Endothelial cell of umbilical vein (primary cell): ENCODE data around the gene EGFL6. TPM values are rescaled to one million over a fixed set of nuclear protein-coding genes. Genes with fewer than 3 reads are reported as not detected.

ENCODE experiments used
- BruUV-seq: library from RNA; stranded (reverse); fragments of 400-500 nt; replicated peaks from 2 replicates; lab custom pipeline; 2021; lab: Mats Ljungman, UMichigan
- CTCF ChIA-PET: fragments of 300-600, 350-600 bp; sonication (Branson Sonifier 250); formaldehyde crosslinking; loops from one replicate; lab custom pipeline; 2021; ENCODE audit warnings: antibody characterized with exemption, inconsistent platforms; lab: Charles Lee
- POLR2A ChIA-PET: fragments of 300-600, 350-600 bp; sonication (Branson Sonifier 250); formaldehyde crosslinking; loops from one replicate; lab custom pipeline; 2021; ENCODE audit warnings: antibody characterized with exemption, inconsistent platforms; lab: Charles Lee
- DNase-seq: peaks from one replicate; pipeline ENCODE4 v3.0.0-alpha.2; 2011; ENCODE audit warnings: low read depth, low spot score
- FAIRE-seq: peaks from 2 replicates; lab custom pipeline; 2011; peaks lifted over from hg19 to GRCh38; lab: Jason Lieb, UNC
- H2AFZ ChIP-seq: 2 replicates; pipeline ENCODE4 v1.6.0; 2012; ENCODE audit warnings: low read depth, low read length, control low read depth, inconsistent platforms
- H3K27ac ChIP-seq: 2 replicates; pipeline ENCODE4 v1.5.1; 2011; ENCODE audit warnings: low read depth, mild to moderate bottlenecking, control low read depth, low read length, moderate library complexity; ENCODE audit not compliant: insufficient read depth
- H3K27me3 ChIP-seq, 2 experiments: 2 replicates each; pipeline versions ENCODE4 v1.6.0 to v1.6.1; 2011; ENCODE audit warnings: low read length in 2 of 2, mixed read lengths in 1 of 2; ENCODE audit not compliant: control insufficient read depth in 2 of 2, insufficient read depth in 2 of 2
- H3K36me3 ChIP-seq, 2 experiments: 2 replicates in 1 of 2; 3 replicates in 1 of 2; pipeline ENCODE4 v1.5.1; 2011; ENCODE audit warnings: low read length in 2 of 2, mild to moderate bottlenecking in 1 of 2, moderate library complexity in 1 of 2; ENCODE audit not compliant: control insufficient read depth in 2 of 2, insufficient read depth in 2 of 2; ENCODE audit errors: extremely low read depth in 1 of 2
- H3K4me1 ChIP-seq: 3 replicates; pipeline ENCODE4 v1.5.1; 2011; ENCODE audit warnings: mild to moderate bottlenecking, low read length; ENCODE audit not compliant: control insufficient read depth, insufficient read depth; ENCODE audit errors: extremely low read depth
- H3K4me2 ChIP-seq: 2 replicates; pipeline ENCODE4 v1.6.1; 2011; ENCODE audit warnings: low read length, control low read depth, mixed read lengths; ENCODE audit not compliant: insufficient read depth
- H3K4me3 ChIP-seq, 3 experiments: fragments of 200-600 bp in 1 of 3; sonication (generic), shearing (Covaris generic) in 1 of 3; replicated peaks in 1 of 3; 2 replicates each; pipeline ENCODE4 v1.5.1; 2011 to 2016; ENCODE audit warnings: control low read depth in 3 of 3, low read length in 3 of 3, mild to moderate bottlenecking in 2 of 3, inconsistent platforms in 1 of 3, low read depth in 1 of 3, moderate library complexity in 1 of 3; ENCODE audit not compliant: insufficient read depth in 1 of 3
- H3K79me2 ChIP-seq: 2 replicates; pipeline ENCODE4 v1.6.0; 2012; ENCODE audit warnings: low read length, inconsistent platforms; ENCODE audit not compliant: control insufficient read depth, insufficient read depth
- H3K9ac ChIP-seq: replicated peaks from 2 replicates; pipeline ENCODE3; 2011; ENCODE audit warnings: low read length, control low read depth; ENCODE audit not compliant: insufficient read depth; ENCODE audit errors: extremely low read depth
- H3K9me1 ChIP-seq: replicated peaks from 3 replicates; pipeline ENCODE4 v1.6.0; 2011; ENCODE audit warnings: mild to moderate bottlenecking, low read length; ENCODE audit not compliant: control insufficient read depth, insufficient read depth; ENCODE audit errors: extremely low read depth
- H3K9me3 ChIP-seq: replicated peaks from 2 replicates; pipeline ENCODE4 v1.5.1; 2012; ENCODE audit warnings: low read length, inconsistent platforms; ENCODE audit not compliant: control insufficient read depth, insufficient read depth
- H4K20me1 ChIP-seq: replicated peaks from 2 replicates; pipeline ENCODE3; 2011; ENCODE audit warnings: mild to moderate bottlenecking, low read length; ENCODE audit not compliant: control insufficient read depth, insufficient read depth; ENCODE audit errors: extremely low read depth
- EZH2 ChIP-seq: IDR thresholded peaks from 2 replicates; pipeline ENCODE4 v1.6.1; 2012; ENCODE audit warnings: borderline replicate concordance, low read depth, mild to moderate bottlenecking, moderate library complexity, low read length, inconsistent platforms; ENCODE audit not compliant: severe bottlenecking
- FOS ChIP-seq: IDR thresholded peaks from 2 replicates; pipeline ENCODE4 v1.6.1; 2011; ENCODE audit warnings: mild to moderate bottlenecking, low read length, moderate library complexity, borderline replicate concordance; ENCODE audit not compliant: insufficient read depth
- GATA2 ChIP-seq: IDR thresholded peaks from 2 replicates; pipeline ENCODE4 v1.7.0; 2011; ENCODE audit warnings: low read depth, mild to moderate bottlenecking, moderate library complexity, mixed read lengths, low read length; ENCODE audit not compliant: insufficient read length, insufficient read depth
- JUN ChIP-seq: IDR thresholded peaks from 2 replicates; pipeline ENCODE4 v1.6.1; 2011; ENCODE audit warnings: borderline replicate concordance, low read depth; ENCODE audit not compliant: insufficient read length, insufficient read depth
- MYC ChIP-seq: IDR thresholded peaks from one replicate; pipeline ENCODE4 v1.6.1; 2011; ENCODE audit warnings: mild to moderate bottlenecking, low read depth, low read length
- POLR2A ChIP-seq: IDR thresholded peaks from 2 replicates; pipeline ENCODE4 v1.6.1; 2012; ENCODE audit warnings: low read depth, mild to moderate bottlenecking, control low read depth, low read length
- POLR2AphosphoS5 ChIP-seq: IDR thresholded peaks from 2 replicates; pipeline ENCODE4 v1.6.1; 2012; ENCODE audit warnings: low read depth, mild to moderate bottlenecking, control low read depth, low read length, moderate library complexity; ENCODE audit not compliant: insufficient read depth
- dilution Hi-C: fragments of 300-500 bp; cut with MboI; formaldehyde crosslinking; loops from one replicate; pipeline ENCODE4 v1.15.0; 2019; ENCODE audit warnings: low sequenced_read_pairs; ENCODE audit not compliant: extremely low pct_ligation_motif_present
- intact Hi-C: fragments of 100-400 bp; cut with micrococcal nuclease; formaldehyde crosslinking; loops from one replicate; pipeline ENCODE4 v1.10.0; 2022
- polyA plus RNA-seq, 4 experiments: library from polyadenylated mRNA; depleted of rRNA in 3 of 4; stranded (reverse) in 3 of 4; unstranded in 1 of 4; fragments of >200 nt; gene quantifications; 2 replicates each; pipeline versions ENCODE4 v1.2.1 to v1.2.3, GENCODE V29; 2011 to 2012; ENCODE audit warnings: missing spikeins in 1 of 4
- total RNA-seq: library from RNA; stranded (reverse); gene quantifications from 2 replicates; pipeline ENCODE4 v1.2.3, GENCODE V29; 2021
- TF ChIP-seq, protein P1 (sequence below), 2 donors: IDR thresholded peaks; 1 replicate in 1 of 2; 2 replicates in 1 of 2; pipeline ENCODE4 v1.5.1; 2011; ENCODE audit warnings: low read length in 2 of 2, mild to moderate bottlenecking in 2 of 2, moderate library complexity in 2 of 2, control low read depth in 1 of 2, inconsistent platforms in 1 of 2, low read depth in 1 of 2; ENCODE audit not compliant: insufficient read depth in 1 of 2; ENCODE audit errors: extremely low read depth in 1 of 2
- TF ChIP-seq, protein P2 (sequence below): IDR thresholded peaks from 2 replicates; pipeline ENCODE4 v1.6.1; 2011; ENCODE audit not compliant: insufficient read depth, insufficient read length

The EGFL6 gene
- total and polyA plus RNA-seq, 2 donors (not counting 3 experiments of a cell fraction or from before 2014, with no cell fraction given) = not detected

DNA sequence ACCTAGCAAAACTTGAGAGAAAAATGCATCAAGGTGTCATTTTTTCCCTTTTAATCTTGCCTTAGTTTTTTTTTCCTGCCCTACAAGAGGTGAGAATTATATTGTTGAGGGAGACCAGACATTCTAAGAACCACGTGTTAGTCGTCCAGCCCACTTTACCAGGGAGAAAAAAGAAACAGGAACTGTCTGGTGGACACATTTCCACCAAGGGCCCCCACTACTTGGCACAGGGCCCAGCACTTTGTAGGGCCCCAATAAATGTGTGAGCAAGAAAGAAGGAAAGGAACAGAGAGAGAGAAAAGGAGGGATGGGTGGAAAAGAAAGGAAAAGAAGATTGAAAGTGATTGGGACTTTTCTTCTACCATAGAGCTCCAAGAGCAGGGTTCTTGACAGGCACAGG lies 3.9 kb upstream of the EGFL6 start:
- no peak overlapping the region for H3K4me3 ChIP-seq
- POLR2A ChIA-PET = no interaction called here

More for the DNA sequence above, 3.9 kb upstream of the EGFL6 start:
- dilution Hi-C loops = no loop called here
- H3K36me3 ChIP-seq = no peaks in the 10 kb centered on the region
- no peaks in the 10 kb centered on the region for H3K4me1 ChIP-seq
- no peak overlapping the region for H3K4me2 ChIP-seq
- no peaks in the 10 kb centered on the region for H4K20me1 ChIP-seq
- intact Hi-C loops = no loop called here
- H2AFZ ChIP-seq = no peak overlapping the region
- no peaks in the 10 kb centered on the region for H3K79me2 ChIP-seq
- H3K27ac ChIP-seq = no peak overlapping the region
- no peak for DNase-seq
- no peaks in the 10 kb centered on the region for H3K9me3 ChIP-seq
- BruUV-seq = no TSS peak
- no peak for FAIRE-seq
- H3K9ac ChIP-seq = no peak overlapping the region
- CTCF ChIA-PET = no interaction called here
- TF ChIP-seq GATA2 = no peak
- no peak for TF ChIP-seq EZH2
- no peak for TF ChIP-seq JUN
- no peak for TF ChIP-seq POLR2A
- TF ChIP-seq, protein P1, sequence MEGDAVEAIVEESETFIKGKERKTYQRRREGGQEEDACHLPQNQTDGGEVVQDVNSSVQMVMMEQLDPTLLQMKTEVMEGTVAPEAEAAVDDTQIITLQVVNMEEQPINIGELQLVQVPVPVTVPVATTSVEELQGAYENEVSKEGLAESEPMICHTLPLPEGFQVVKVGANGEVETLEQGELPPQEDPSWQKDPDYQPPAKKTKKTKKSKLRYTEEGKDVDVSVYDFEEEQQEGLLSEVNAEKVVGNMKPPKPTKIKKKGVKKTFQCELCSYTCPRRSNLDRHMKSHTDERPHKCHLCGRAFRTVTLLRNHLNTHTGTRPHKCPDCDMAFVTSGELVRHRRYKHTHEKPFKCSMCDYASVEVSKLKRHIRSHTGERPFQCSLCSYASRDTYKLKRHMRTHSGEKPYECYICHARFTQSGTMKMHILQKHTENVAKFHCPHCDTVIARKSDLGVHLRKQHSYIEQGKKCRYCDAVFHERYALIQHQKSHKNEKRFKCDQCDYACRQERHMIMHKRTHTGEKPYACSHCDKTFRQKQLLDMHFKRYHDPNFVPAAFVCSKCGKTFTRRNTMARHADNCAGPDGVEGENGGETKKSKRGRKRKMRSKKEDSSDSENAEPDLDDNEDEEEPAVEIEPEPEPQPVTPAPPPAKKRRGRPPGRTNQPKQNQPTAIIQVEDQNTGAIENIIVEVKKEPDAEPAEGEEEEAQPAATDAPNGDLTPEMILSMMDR (IDR thresholded peaks at IDR 0.05; ENCODE audit: extremely low read depth in 1 of 2, insufficient read depth in 1 of 2, low read depth in 1 of 2, low read length in 2 of 2) = no peak
- no peak for TF ChIP-seq MYC
- TF ChIP-seq, protein P2, sequence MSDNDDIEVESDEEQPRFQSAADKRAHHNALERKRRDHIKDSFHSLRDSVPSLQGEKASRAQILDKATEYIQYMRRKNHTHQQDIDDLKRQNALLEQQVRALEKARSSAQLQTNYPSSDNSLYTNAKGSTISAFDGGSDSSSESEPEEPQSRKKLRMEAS = no peak
- no peak for TF ChIP-seq POLR2AphosphoS5
- no peak for TF ChIP-seq FOS
- H3K27me3 ChIP-seq = peaks cover 14 to 18% of the 10 kb centered on the region in 2 experiments
- no peaks in the 10 kb centered on the region for H3K9me1 ChIP-seq
